Stimulated activated CD4-positive, alpha-beta T cell treated with anti-CD3 and anti-CD28 coated beads, Interleukin-12 subunit alpha, Interleukin-12 subunit beta, amount 100 ng/mL, for 48 hours (primary cell): Measurements from ENCODE around the gene SNX8.
"Not testable (repeated sequence)": the region's sequence is repeated elsewhere in the genome, so short reads cannot be mapped to it uniquely, and the experiment has no call there.

Experiments used
- DNase-seq, 3 donors: peaks; one replicate each; pipeline ENCODE4 v3.0.0-alpha.2; 2020; ENCODE audit warnings: low read depth in 2 of 3, low spot score in 1 of 3

SNX8 gene, protein sequence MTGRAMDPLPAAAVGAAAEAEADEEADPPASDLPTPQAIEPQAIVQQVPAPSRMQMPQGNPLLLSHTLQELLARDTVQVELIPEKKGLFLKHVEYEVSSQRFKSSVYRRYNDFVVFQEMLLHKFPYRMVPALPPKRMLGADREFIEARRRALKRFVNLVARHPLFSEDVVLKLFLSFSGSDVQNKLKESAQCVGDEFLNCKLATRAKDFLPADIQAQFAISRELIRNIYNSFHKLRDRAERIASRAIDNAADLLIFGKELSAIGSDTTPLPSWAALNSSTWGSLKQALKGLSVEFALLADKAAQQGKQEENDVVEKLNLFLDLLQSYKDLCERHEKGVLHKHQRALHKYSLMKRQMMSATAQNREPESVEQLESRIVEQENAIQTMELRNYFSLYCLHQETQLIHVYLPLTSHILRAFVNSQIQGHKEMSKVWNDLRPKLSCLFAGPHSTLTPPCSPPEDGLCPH

DNA sequence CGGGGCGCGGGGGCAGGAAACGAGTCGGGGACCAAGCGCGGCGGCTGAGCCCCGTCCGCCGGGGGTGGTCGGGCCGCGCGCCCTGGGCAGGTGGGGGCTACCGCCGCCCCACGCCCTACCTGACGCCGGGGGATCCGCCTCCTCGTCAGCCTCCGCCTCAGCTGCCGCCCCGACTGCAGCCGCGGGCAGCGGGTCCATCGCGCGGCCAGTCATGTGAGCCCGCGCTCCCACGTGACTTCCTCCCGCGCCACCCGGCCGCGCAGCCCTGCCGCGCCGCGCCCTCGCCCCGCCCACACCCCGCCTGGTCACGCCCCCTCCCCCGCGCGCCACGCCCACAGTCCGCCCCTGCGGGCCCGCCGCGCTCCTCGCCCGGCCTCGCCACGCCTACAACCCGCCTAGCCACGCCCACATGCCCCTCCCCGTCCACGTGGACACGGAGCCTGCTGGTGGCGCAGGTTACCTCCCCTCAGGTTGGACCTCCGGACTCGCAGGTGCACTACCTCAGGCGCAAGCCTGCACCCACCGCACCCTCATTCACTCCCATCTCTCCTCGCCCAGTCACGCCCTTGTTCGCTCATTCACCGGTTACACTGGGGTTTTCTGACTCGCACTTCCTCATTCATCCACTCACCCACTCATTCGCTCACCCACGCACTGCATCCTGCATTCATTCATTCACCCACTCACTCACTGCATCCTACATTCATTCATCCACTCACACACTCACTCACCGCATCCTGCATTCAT, at the start of gene SNX8:
SNX8 (minus strand) TSS at position 233 of the 747 bp plus-strand sequence; CDS start at position 213, 20 bp downstream.
- DNase-seq: peak; percentile 92 to 98 (median 93)

DNA sequence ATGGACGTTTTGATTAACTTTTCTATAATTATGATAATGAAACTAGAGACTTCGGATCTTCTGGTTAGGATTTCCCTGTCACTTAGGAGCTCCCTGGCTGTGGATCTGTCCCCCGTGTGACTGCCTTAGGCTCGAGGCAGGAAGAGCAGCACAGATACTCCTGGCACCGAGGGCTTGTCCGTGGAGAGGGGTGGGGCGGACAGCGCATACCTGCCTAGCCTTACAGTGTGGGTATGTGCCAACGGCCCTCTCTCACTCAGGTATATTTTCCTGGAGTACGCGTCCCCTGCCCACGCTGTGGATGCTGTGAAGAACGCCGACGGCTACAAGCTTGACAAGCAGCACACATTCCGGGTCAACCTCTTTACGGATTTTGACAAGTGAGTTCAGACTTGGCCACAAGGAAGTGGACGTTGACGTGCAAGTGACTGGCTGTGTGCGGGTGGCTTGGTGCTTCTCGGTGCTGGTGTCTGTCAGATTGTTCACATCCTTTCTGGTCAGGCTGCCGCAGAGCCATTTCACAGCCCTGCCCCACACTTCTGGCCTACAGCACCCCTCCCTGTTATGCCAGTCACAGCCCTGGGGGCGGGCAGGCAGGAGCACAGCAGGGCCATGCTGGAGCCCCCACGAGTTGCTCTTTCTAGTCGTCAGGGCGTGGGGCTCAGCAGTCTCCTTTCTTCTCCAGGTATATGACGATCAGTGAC, 48.3 kb upstream of the SNX8 start:
- DNase-seq: no peak

DNA sequence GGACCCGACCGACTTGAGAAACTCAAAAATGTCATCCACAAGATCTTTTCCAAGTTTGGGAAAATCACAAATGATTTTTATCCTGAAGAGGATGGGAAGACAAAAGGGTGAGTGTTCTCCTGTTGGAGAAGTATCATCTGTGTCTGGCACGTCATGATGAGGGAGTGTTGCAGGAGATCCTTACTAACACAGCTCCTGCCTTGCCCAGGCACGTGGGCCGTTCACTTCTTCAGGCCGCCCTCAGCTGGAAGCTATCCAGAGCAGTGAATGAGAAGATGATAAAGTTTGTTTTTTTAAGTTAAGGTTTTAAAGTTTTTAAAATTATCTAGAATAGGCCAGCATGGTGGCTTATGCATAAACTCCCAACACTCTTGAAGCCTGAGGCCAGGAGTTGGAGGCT, 46.6 kb upstream of the SNX8 start:
- DNase-seq: no peak

GRCh38 chr7:2359610-2360009, 45.4 kb upstream of the SNX8 start:
- DNase-seq: no peak

DNA sequence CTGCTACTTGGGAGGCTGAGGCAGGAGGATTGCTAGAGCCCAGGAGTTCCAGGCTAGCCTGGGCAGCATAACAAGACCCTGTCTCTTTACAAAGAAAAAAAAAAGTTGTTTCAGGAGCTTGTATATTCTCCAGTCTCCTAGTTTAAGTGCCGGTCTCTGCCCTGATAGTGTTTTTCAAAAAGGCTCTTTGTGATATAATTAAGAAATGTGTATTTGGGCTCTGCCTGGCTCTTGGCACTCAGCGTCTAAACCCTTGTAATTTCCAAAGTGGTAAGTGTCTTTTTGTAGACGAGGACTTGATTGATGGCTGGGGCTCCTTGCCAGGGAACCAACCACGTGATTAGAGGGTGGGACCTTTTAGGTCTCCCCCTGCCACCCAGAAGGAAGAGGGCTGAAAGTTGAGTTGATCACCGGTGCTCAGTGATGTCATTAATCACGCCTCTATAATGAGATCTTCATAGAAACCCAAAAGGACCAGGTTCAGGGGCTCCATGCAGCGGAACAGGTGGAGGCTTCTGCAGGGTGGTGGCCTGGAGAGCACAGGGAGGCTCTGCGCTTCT, 44.8 kb upstream of the SNX8 start:
- DNase-seq: no peak

DNA sequence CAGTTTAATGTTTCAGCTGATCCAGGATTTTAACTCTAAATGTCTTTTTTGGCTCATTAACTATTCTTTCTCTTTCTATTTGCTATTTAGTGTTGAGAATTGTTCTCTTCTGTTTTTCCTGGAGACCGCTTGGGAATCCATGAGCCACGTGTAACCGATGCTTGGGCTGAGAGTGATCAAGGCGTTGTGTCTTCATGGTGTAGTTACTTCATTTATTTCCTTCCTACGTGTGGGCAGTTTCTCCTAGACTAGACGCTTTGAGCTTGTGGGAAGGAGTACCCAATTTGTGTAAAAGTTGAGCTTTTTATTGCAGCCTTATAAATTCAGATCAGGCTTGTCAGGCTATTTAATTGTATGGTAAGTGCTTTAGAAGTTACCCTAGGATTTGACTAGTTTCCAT, 43.3 kb upstream of the SNX8 start:
- no peak for DNase-seq

GRCh38 chr7:2357165-2357564, 42.9 kb upstream of the SNX8 start:
- no peak for DNase-seq

- no peak for DNase-seq
Observed at GRCh38 chr7:2355705-2356008, 41.4 kb upstream of the SNX8 start.

GRCh38 chr7:2354939-2355704, 40.9 kb upstream of the SNX8 start:
- peak in 1 of 3 donors; percentile 30 for DNase-seq

GRCh38 chr7:2354186-2354938, 40.1 kb upstream of the SNX8 start, which contains the start of gene EIF3B:
Gene EIF3B (plus strand): TSS chr7:2354827. CDS start chr7:2354922, 95 bp downstream.
- DNase-seq: peak; percentile 81 to 87 (median 83)

GRCh38 chr7:2353936-2354185, 39.6 kb upstream of the SNX8 start:
- peak; percentile 86 to 88 (median 87) for DNase-seq

GRCh38 chr7:2353113-2353935, 39.1 kb upstream of the SNX8 start:
- DNase-seq: no peak

DNA sequence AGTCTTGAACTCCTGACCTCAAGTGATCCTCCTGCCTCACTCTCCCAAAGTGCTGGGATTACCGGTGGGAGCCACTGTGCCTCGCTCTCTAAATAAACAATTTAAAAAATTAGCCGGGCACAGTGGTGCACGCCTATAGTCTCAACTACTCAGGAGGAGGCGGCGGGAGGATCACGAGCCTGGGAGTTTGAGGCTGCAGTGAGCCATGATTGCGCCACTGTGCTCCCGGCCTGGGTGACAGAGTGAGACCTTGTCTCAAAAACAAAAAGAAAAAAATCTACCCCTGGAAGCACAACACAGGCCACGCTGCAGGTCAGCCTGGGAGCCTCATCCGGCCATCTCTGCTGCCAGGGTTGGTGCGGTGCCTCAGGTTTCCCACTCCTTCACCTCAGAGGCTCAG, 36.6 kb upstream of the SNX8 start:
- no peak for DNase-seq

DNA sequence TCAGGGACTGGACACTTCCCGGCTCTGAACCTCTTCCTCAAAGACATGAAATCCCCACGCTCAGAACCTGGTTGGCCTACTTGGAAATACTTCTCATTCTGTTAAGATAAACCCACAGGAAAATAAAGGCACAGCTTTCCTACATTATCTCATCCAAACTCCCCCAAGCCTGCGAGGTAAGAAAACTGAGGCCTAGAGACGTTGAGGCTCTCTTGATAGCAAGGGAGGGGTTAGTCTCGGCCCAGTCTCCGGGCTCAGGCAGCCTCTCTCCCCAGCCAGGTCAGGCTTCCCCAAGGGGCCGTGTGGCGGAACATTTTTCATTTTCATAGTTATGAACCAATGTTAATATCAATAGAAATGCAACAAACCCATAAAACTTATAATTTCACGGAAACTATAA, 35.8 kb upstream of the SNX8 start:
- DNase-seq: no peak

- DNase-seq: not testable (repeated sequence)
Observed at GRCh38 chr7:2347351-2348063, 33.3 kb upstream of the SNX8 start.

DNA sequence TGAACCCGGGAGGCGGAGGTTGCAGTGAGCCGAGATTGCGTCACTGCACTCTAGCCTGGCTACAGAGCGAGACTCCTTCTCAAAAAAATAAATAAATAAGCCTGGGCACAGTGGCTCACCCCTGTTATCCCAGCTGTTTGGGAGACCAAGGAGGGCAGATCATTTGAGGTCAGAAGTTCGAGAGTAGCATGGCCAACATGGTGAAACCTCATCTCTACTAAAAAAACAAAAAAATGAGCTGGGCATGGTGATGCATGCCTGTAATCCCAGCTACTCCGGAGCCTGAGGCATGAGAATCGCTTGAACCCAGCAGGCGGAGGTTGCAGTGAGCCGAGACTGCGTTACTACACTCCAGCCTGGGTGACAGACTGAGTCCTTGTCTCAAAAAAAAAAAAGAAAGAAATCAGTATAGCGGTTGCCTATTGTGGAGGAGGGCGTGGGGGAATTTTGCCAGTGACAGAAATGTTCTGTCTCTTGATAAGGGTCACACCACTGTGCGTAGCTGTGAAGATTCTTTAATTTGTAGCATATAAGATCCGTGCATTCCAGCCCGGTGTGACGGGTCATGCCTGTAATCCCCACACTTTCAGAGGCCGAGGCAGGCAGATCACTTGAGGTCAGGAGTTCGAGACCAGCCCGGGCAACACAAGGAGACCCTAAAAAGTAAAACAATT, 22.5 kb upstream of the SNX8 start:
- no peak for DNase-seq

GRCh38 chr7:2332606-2333231, 18.5 kb upstream of the SNX8 start:
- not testable (repeated sequence) for DNase-seq

- no peak for DNase-seq
Observed at GRCh38 chr7:2331707-2332106, 17.5 kb upstream of the SNX8 start.
